Fibroblast of the aortic adventitia (primary cell): Measurements from ENCODE around the gene NFE2L1. TPM values are rescaled to one million over a fixed set of nuclear protein-coding genes. Genes with fewer than 3 reads are reported as not detected.

ENCODE experiments used
- DNase-seq: peaks from one replicate; pipeline ENCODE4 v3.0.0-alpha.2; 2010; ENCODE audit warnings: low read depth
- H3K4me3 ChIP-seq: 2 replicates; pipeline ENCODE4 v1.5.1; 2011; ENCODE audit warnings: low read depth, mild to moderate bottlenecking, control low read depth, low read length, moderate library complexity
- total RNA-seq: library from RNA; depleted of rRNA; stranded (reverse); fragments of >200 nt; gene quantifications from 2 replicates; pipeline ENCODE4 v1.2.3, GENCODE V29; 2012; ENCODE audit warnings: low replicate concordance
- TF ChIP-seq, protein P1 (sequence below): IDR thresholded peaks from 2 replicates; pipeline ENCODE4 v1.5.1; 2011; ENCODE audit warnings: mild to moderate bottlenecking, low read length, control low read depth, inconsistent platforms; ENCODE audit not compliant: insufficient read depth

The NFE2L1 gene
- total RNA-seq, 1 donor: 103 TPM

DNA sequence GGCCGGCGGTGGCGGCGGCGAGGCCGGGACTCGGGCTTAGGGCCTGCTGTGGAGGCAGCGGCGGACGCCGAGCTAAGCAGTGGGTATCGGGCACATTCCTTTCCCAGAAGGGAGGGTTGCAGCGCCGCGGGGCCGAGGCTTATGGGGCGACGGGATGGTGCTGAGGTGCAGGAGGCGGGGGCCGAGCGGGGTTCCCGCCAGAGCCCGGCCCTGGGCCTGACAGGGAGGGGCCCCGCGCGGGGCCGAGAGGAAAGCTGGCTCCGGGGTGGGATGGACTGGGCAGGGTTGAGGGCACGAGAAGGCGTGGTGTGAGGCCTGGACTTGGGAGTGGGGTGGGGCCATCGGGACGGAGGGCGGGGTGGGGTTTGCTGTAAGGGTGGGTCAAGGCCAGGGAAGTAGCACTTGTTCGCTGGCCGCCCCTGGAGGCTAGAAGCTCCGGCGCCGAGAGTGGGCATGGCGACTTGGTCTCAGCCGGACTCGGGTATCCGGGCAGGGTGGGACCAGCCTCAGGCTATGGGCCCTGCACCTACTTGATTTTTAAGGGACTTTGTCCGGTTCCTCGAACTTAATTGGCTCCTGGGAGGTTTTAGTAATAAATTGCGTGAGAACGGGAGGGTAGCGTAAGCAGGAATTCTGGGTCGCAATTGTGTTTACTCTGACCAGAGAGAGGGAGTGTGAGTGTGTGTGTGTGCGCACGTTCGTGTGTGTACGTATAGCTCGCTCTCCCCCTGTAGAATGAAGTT lies 396 bp downstream of the NFE2L1 start:
- peak overlapping the region; percentile 91 for H3K4me3 ChIP-seq
- peak; percentile 94 for DNase-seq
- TF ChIP-seq, protein P1, sequence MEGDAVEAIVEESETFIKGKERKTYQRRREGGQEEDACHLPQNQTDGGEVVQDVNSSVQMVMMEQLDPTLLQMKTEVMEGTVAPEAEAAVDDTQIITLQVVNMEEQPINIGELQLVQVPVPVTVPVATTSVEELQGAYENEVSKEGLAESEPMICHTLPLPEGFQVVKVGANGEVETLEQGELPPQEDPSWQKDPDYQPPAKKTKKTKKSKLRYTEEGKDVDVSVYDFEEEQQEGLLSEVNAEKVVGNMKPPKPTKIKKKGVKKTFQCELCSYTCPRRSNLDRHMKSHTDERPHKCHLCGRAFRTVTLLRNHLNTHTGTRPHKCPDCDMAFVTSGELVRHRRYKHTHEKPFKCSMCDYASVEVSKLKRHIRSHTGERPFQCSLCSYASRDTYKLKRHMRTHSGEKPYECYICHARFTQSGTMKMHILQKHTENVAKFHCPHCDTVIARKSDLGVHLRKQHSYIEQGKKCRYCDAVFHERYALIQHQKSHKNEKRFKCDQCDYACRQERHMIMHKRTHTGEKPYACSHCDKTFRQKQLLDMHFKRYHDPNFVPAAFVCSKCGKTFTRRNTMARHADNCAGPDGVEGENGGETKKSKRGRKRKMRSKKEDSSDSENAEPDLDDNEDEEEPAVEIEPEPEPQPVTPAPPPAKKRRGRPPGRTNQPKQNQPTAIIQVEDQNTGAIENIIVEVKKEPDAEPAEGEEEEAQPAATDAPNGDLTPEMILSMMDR: no peak

DNA sequence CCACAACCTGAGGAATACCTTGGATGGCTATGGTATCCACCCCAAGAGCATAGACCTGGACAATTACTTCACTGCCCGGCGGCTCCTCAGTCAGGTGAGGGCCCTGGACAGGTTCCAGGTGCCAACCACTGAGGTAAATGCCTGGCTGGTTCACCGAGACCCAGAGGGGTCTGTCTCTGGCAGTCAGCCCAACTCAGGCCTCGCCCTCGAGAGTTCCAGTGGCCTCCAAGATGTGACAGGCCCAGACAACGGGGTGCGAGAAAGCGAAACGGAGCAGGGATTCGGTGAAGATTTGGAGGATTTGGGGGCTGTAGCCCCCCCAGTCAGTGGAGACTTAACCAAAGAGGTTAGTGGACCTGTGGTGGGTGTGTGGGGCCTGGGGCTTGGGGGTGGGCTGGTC lies 3.1 kb downstream of the NFE2L1 start:
- TF ChIP-seq, protein P1: no peak
- DNase-seq: no peak
- H3K4me3 ChIP-seq: peak overlapping the region; percentile 69

DNA sequence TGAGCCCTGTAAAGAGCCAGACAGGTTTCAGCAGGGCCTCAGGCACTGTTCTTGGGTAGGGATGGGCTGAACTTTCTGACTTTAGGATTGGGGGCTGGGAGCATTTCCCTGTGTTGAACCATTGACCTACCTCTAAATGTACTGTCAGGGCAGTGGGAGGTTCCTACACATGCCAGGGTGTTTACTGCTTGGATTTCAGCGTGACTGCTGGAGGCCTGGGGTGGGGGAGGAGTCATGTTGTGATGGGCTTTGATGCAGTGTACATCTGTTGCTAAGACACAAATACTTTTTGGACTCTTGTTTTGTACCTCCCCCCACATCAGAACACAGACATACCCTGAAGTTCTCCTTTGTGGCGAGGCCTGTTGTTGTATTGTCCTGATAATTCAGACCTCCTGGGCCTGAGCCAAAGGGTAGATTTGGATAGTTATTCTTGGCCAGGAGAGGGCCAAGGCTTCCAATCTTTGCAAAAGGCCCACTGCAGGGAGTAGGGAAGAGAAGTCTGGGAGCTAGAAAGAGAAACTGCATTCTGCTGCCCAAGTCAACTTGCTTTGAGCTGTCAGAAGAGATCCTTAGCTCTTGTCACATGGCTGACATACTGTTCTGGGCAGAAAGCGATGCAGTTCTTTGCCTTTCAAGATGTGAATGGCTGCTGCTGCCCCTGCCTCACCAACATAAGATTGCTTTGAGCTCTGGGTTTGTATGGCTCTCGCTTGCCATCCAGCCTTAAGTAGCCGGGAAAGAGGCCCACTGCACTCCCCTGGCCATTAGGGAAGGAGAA lies 3.7 kb downstream of the NFE2L1 start:
- TF ChIP-seq, protein P1: peak; percentile 46
- peak; percentile 99 for DNase-seq
- H3K4me3 ChIP-seq: peak overlapping the region; percentile 69

DNA sequence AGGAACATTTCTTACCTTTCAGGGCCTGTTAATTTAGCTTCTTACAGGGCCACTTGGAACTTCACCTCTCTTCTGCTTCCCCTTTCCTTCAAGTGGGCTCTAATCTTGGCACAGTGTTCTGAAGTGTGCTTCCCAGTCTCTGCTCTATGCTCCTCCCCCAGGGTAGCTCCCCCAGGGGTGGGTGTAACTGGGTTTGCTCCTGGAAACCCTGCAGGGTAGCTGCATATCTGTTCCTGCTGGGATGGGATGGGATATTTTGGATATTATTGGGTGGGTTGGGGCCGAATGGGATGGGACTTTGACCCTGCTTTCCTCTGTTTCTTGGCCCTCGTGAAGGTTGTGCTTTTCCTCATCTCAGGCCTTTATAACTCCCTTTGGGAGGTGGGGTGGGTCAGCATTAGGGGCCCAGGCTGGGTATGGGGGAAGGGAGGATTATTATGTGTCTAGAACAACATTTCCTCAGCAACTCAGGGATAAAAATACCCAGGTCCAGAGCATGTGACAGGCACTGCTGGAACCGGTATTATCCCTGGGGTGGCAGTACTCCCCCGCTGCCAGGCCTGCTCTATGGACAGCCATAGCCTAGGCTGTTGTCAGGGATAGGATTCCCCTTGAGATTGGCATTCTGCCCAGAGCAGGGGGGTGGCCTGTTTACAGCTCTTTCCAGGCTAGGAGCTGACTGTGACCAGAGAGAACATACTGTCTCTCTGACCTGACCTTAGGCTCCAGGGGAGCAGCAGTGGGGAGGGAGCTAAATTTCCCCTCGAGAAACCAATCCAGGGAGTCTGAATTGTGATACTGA lies 5.0 kb downstream of the NFE2L1 start:
- no peak for DNase-seq
- H3K4me3 ChIP-seq: peak overlapping the region; percentile 69
- TF ChIP-seq, protein P1: no peak

DNA sequence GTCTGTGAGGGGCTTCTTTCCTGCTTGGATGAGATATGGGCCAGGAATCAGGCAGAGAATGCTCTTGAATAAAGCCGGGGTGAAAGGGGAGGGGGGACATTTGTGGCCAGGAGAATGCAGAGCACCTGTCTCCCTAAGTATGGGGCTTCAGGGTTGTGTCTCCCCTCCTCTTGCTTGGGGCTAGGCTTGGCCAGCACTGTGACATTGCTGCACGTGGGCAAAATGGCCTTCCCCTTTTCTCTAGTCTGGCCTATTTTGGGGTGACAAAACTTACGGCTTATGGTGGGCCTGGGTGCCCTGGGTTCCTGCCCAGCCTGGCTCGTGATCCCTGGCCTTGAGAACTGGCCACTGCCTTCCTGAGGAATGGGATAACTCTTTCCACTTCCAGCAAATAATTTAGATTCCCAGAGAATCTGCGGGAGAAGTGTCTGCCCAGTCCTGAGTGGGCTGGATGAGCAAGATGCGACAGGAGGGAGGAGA lies 5.6 kb downstream of the NFE2L1 start:
- H3K4me3 ChIP-seq: peak overlapping the region; percentile 69
- no peak for DNase-seq
- TF ChIP-seq, protein P1: no peak

DNA sequence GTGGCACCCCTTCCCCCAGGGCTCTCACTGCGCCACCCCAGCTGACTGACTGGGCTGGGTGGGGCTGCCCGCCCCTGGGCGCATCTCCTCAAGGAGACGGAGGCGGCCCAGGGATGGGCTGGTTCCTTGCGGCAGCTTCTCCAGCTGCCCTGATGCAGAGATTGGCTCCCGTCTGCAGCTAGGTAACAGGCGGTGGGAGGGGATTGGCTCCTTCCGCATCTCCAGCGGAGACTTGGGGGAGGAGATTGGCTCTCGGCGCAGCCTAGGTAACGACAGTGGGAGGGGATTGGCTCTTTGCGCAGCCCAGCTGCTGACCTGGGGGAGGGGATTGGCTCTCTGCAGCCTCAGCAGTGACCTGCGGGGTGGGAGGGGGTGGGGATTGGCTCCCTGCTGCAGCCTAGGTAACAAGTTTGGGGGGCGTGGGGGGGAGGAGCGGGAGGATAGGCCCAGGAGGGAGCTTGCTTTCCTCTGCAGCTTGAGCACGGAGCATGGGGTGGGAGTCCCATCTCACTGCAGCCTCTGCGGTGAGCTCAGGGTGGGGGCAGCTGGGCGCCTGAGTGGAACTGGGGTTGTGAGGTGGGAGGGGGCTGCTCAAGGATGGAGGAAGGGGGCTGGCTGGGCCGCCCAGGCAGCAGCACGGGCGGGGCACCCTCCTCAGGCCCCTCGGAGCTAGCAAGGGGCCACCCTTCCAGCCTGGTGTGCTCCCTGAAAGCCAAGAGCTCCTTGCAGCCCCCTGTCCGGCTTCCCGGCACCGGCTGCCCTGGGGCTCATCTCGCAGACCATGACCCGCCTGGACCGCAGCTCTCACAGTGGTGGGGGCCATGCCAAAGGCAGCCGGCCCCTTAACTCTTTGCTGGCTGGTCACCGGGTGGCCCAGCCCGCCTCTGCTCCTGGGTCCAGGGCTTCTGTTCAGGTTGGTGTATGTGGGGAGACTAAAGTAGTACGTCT lies 6.4 kb downstream of the NFE2L1 start:
- TF ChIP-seq, protein P1: no peak
- H3K4me3 ChIP-seq: peak overlapping the region; percentile 69
- DNase-seq: peak; percentile 84
